SK-N-SH (cell line): ENCODE measurements around the gene THSD4. TPM values are rescaled to one million over a fixed set of nuclear protein-coding genes. Genes with fewer than 3 reads are reported as not detected.

Experiments used
- CTCF ChIA-PET: fragments of 300-600, 350-600 bp; formaldehyde crosslinking; extraction: SDS; loops from one replicate; lab custom pipeline; 2021; lab: Yijun Ruan, JAX
- POLR2A ChIA-PET: fragments of 350-600 bp; sonication (Branson Sonifier 250); formaldehyde crosslinking; extraction: SDS; loops from one replicate; lab custom pipeline; 2020; ENCODE audit warnings: antibody characterized with exemption, inconsistent platforms; lab: Yijun Ruan, JAX
- DNase-seq: peaks from one replicate; pipeline ENCODE4 v3.0.0; 2012
- H2AFZ ChIP-seq: fragments of 200-600 bp; sonication (generic); 2 replicates; pipeline ENCODE4 v1.8.1; 2016; ENCODE audit warnings: antibody characterized with exemption, mild to moderate bottlenecking, low read depth
- H3F3A ChIP-seq: fragments of 200-600 bp; sonication (generic); replicated peaks from 2 replicates; pipeline ENCODE3; 2016; ENCODE audit warnings: antibody characterized with exemption, mild to moderate bottlenecking; ENCODE audit not compliant: insufficient read depth
- H3K27ac ChIP-seq, 2 experiments: fragments of 200-500 bp in 1 of 2; fragments of 200-600 bp in 1 of 2; sonication (Bioruptor generic) in 1 of 2; sonication (generic), shearing (Covaris generic) in 1 of 2; 2 replicates each; pipeline versions ENCODE4 v1.5.1 to v1.6.1; 2014 to 2016; ENCODE audit warnings: low read depth in 2 of 2, inconsistent platforms in 1 of 2, low read length in 1 of 2, mild to moderate bottlenecking in 1 of 2, mixed read lengths in 1 of 2
- H3K27me3 ChIP-seq: fragments of 200-600 bp; sonication (generic), shearing (Covaris generic); 2 replicates; pipeline ENCODE4 v1.6.1; 2016; ENCODE audit warnings: mixed run types; ENCODE audit not compliant: insufficient read depth
- H3K36me3 ChIP-seq, 2 experiments: fragments of 200-500 bp in 1 of 2; fragments of 200-600 bp in 1 of 2; sonication (Bioruptor generic) in 1 of 2; sonication (generic) in 1 of 2; replicated peaks in 1 of 2; 2 replicates each; pipeline versions ENCODE3 to v1.5.1; 2014 to 2016; ENCODE audit warnings: low read length in 1 of 2, mild to moderate bottlenecking in 1 of 2; ENCODE audit not compliant: insufficient read depth in 2 of 2, control insufficient read depth in 1 of 2
- H3K4me1 ChIP-seq, 2 experiments: fragments of 200-500 bp in 1 of 2; fragments of 200-600 bp in 1 of 2; sonication (Bioruptor generic) in 1 of 2; sonication (generic), shearing (Covaris generic) in 1 of 2; 2 replicates each; pipeline versions ENCODE4 v1.5.1 to v1.6.1; 2014 to 2016; ENCODE audit warnings: low read depth in 1 of 2, low read length in 1 of 2, mixed run types in 1 of 2; ENCODE audit not compliant: insufficient read depth in 2 of 2, control insufficient read depth in 1 of 2
- H3K4me2 ChIP-seq: fragments of 200-600 bp; sonication (generic), shearing (Covaris generic); 2 replicates; pipeline ENCODE4 v1.6.1; 2017; ENCODE audit warnings: mixed run types
- H3K4me3 ChIP-seq, 2 experiments: fragments of 200-500 bp in 1 of 2; fragments of 200-600 bp in 1 of 2; sonication (Bioruptor generic) in 1 of 2; sonication (generic), shearing (Covaris generic) in 1 of 2; 2 replicates each; pipeline versions ENCODE4 v1.5.1 to v1.8.1; 2014 to 2016; ENCODE audit warnings: low read depth in 2 of 2, inconsistent platforms in 1 of 2, low read length in 1 of 2, mild to moderate bottlenecking in 1 of 2, mixed read lengths in 1 of 2, moderate library complexity in 1 of 2
- H3K79me2 ChIP-seq: fragments of 200-600 bp; sonication (generic); 2 replicates; pipeline ENCODE4 v1.8.1; 2017; ENCODE audit warnings: mild to moderate bottlenecking; ENCODE audit not compliant: insufficient read depth
- H3K9ac ChIP-seq: fragments of 200-600 bp; sonication (generic); 2 replicates; pipeline ENCODE4 v1.6.1; 2017; ENCODE audit warnings: mixed run types
- H3K9me2 ChIP-seq: fragments of 200-600 bp; sonication (generic); 2 replicates; pipeline ENCODE4 v1.6.1; 2017; ENCODE audit warnings: mixed run types
- H3K9me3 ChIP-seq: fragments of 200-600 bp; sonication (generic); 2 replicates; pipeline ENCODE4 v1.6.1; 2017; ENCODE audit warnings: mixed run types, mild to moderate bottlenecking, moderate library complexity
- H4K20me1 ChIP-seq: fragments of 200-600 bp; sonication (generic); 2 replicates; pipeline ENCODE4 v1.6.1; 2017; ENCODE audit warnings: mild to moderate bottlenecking, mixed run types; ENCODE audit not compliant: insufficient read depth
- CTCF ChIP-seq: fragments of 200-600 bp; sonication (generic); IDR thresholded peaks from 2 replicates; pipeline ENCODE4 v1.6.1; 2017; ENCODE audit warnings: antibody characterized with exemption, mild to moderate bottlenecking, moderate library complexity
- ELF1 ChIP-seq: IDR thresholded peaks from 2 replicates; pipeline ENCODE4 v1.4.0; 2012
- EP300 ChIP-seq, 2 experiments: IDR thresholded peaks; 2 replicates each; pipeline versions ENCODE4 v1.4.0 to v1.6.1; 2012; ENCODE audit warnings: borderline replicate concordance in 1 of 2, low read depth in 1 of 2, low read length in 1 of 2
- EZH2phosphoT487 ChIP-seq: fragments of 200-600 bp; sonication (generic); IDR thresholded peaks from 2 replicates; pipeline ENCODE4 v1.6.1; 2017; ENCODE audit warnings: low read depth, mixed run types, mild to moderate bottlenecking, antibody characterized with exemption, moderate library complexity, borderline replicate concordance
- FOXJ3 ChIP-seq: sonication (generic); formaldehyde crosslinking; IDR thresholded peaks from 2 replicates; pipeline ENCODE4 v1.5.1; 2020; ENCODE audit warnings: mild to moderate bottlenecking, missing genetic modification reagents
- FOXM1 ChIP-seq: IDR thresholded peaks from 2 replicates; pipeline ENCODE4 v1.4.0; 2012; ENCODE audit warnings: low read depth, mild to moderate bottlenecking
- GATA2 ChIP-seq: sonication (generic); formaldehyde crosslinking; IDR thresholded peaks from 2 replicates; pipeline ENCODE4 v1.5.0; 2020; ENCODE audit warnings: mild to moderate bottlenecking, missing genetic modification reagents
- MEF2A ChIP-seq: IDR thresholded peaks from 2 replicates; pipeline ENCODE4 v1.4.0; 2012; ENCODE audit warnings: low read depth, borderline replicate concordance
- NFIC ChIP-seq: IDR thresholded peaks from 2 replicates; pipeline ENCODE4 v1.4.0; 2012; ENCODE audit warnings: borderline replicate concordance
- POLR2AphosphoS5 ChIP-seq: IDR thresholded peaks from 2 replicates; pipeline ENCODE4 v1.6.1; 2012; ENCODE audit warnings: low read depth, low read length
- RAD21 ChIP-seq: IDR thresholded peaks from 2 replicates; pipeline ENCODE4 v1.6.1; 2012; ENCODE audit warnings: mild to moderate bottlenecking, low read length
- SMC3 ChIP-seq: IDR thresholded peaks from 2 replicates; pipeline ENCODE4 v1.6.1; 2012; ENCODE audit warnings: low read depth, low read length, improper control_type of control experiment
- TCF12 ChIP-seq: IDR thresholded peaks from 2 replicates; pipeline ENCODE4 v1.4.0; 2012
- TEAD4 ChIP-seq: IDR thresholded peaks from 2 replicates; pipeline ENCODE4 v1.4.0; 2012; ENCODE audit warnings: mild to moderate bottlenecking, borderline replicate concordance; ENCODE audit not compliant: insufficient read depth
- USF2 ChIP-seq: fragments of 150-350 bp; IDR thresholded peaks from 2 replicates; pipeline ENCODE4 v1.6.1; 2017; ENCODE audit warnings: antibody characterized with exemption, low read length, low read depth, borderline replicate concordance
- ZBTB33 ChIP-seq: IDR thresholded peaks from 2 replicates; pipeline ENCODE4 v1.4.0; 2012; ENCODE audit warnings: low read depth, borderline replicate concordance
- WGBS: methylation state at CpG from one replicate; pipeline ENCODE4 v1.1.6; 2017; ENCODE audit warnings: low lambda C conversion rate; 5-methylcytosine and 5-hydroxymethylcytosine counted together
- polyA plus RNA-seq, 3 experiments: library from polyadenylated mRNA; depleted of rRNA; stranded (reverse); fragments of >200 nt; gene quantifications; 2 replicates each; pipeline ENCODE4 v1.2.3, GENCODE V29; 2012
- TF ChIP-seq, protein P1 (sequence below): IDR thresholded peaks from 2 replicates; pipeline ENCODE4 v1.4.0; 2012; ENCODE audit warnings: low read depth
- TF ChIP-seq, protein P2 (sequence below): IDR thresholded peaks from 2 replicates; pipeline ENCODE4 v1.6.1; 2012; ENCODE audit warnings: mild to moderate bottlenecking, low read depth, low read length, moderate library complexity

THSD4 gene
- polyA plus RNA-seq, 1 of the 3 experiments (the other 2 are of a cell fraction): 79.1 TPM

- TF ChIP-seq EP300 (IDR thresholded peaks at IDR 0.05; ENCODE audit: borderline replicate concordance in 1 of 2, low read depth in 1 of 2, low read length in 1 of 2) (no peak), FOXJ3 (CRISPR knock-in tag) (no peak), ZBTB33 (no peak), NFIC (no peak), SMC3 (no peak), TEAD4 (no peak), RAD21 (no peak), MEF2A (no peak), EZH2phosphoT487 (no peak)
- TF ChIP-seq, protein P1, sequence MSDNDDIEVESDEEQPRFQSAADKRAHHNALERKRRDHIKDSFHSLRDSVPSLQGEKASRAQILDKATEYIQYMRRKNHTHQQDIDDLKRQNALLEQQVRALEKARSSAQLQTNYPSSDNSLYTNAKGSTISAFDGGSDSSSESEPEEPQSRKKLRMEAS: no peak
- TF ChIP-seq, protein P2, sequence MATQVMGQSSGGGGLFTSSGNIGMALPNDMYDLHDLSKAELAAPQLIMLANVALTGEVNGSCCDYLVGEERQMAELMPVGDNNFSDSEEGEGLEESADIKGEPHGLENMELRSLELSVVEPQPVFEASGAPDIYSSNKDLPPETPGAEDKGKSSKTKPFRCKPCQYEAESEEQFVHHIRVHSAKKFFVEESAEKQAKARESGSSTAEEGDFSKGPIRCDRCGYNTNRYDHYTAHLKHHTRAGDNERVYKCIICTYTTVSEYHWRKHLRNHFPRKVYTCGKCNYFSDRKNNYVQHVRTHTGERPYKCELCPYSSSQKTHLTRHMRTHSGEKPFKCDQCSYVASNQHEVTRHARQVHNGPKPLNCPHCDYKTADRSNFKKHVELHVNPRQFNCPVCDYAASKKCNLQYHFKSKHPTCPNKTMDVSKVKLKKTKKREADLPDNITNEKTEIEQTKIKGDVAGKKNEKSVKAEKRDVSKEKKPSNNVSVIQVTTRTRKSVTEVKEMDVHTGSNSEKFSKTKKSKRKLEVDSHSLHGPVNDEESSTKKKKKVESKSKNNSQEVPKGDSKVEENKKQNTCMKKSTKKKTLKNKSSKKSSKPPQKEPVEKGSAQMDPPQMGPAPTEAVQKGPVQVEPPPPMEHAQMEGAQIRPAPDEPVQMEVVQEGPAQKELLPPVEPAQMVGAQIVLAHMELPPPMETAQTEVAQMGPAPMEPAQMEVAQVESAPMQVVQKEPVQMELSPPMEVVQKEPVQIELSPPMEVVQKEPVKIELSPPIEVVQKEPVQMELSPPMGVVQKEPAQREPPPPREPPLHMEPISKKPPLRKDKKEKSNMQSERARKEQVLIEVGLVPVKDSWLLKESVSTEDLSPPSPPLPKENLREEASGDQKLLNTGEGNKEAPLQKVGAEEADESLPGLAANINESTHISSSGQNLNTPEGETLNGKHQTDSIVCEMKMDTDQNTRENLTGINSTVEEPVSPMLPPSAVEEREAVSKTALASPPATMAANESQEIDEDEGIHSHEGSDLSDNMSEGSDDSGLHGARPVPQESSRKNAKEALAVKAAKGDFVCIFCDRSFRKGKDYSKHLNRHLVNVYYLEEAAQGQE: no peak
- H3K79me2 ChIP-seq: no peaks in the 10 kb centered on the region
- no peaks in the 10 kb centered on the region for H3K9me2 ChIP-seq
- H3K9ac ChIP-seq: no peak overlapping the region
- POLR2A ChIA-PET: no interaction called here
- no peak overlapping the region for H2AFZ ChIP-seq
- no peak for DNase-seq
- H3K4me3 ChIP-seq: no peak overlapping the region
- no peaks in the 10 kb centered on the region for H3K9me3 ChIP-seq
- no peak overlapping the region for H3K27ac ChIP-seq
- no peaks in the 10 kb centered on the region for H3K27me3 ChIP-seq
- no peak overlapping the region for H3K4me2 ChIP-seq
- CTCF ChIA-PET: no interaction called here
- no peaks in the 10 kb centered on the region for H4K20me1 ChIP-seq
- peaks cover 14 to 16% of the 10 kb centered on the region in 2 experiments for H3K4me1 ChIP-seq
- H3K36me3 ChIP-seq: no peaks in the 10 kb centered on the region
- peaks cover 5% of the 10 kb centered on the region for H3F3A ChIP-seq
Measured at GRCh38 chr15:71306538-71306937, 191.3 kb downstream of the THSD4 start.

DNA sequence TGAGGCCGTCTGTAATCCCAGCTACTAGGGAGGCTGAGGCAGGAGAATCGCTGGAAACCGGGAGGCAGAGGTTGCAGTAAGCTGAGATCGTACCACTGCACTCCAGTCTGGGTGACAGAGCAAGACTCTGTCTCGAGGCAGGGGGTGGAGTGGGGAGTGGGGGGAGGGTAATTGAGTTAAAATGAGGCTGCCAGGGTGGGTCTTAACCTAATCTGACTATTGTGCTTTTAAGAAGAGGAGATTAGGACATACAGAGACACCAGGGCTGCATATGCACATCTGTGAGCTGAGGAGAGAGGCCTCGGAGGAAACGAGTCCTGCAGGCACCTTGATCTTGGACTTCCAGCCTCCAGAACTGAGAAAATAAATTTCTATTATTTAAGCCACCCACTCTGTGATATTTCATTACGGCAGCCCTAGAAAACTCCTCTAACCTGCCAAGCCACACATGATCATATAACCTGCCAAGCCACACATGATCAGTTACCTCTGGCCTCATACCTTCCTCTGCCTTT, 197.0 kb downstream of the THSD4 start:
- no peaks in the 10 kb centered on the region; the same call in 1 of the 2 replicates for H3K79me2 ChIP-seq
- H3K27ac ChIP-seq: no peak overlapping the region
- H3K9me3 ChIP-seq: no peaks in the 10 kb centered on the region
- peaks cover 3% of the 10 kb centered on the region for H3F3A ChIP-seq
- H4K20me1 ChIP-seq: no peaks in the 10 kb centered on the region
- CTCF ChIA-PET: no interaction called here
- H3K9ac ChIP-seq: no peak overlapping the region
- no peaks in the 10 kb centered on the region for H3K36me3 ChIP-seq
- no peak for DNase-seq
- H3K4me1 ChIP-seq: no peaks in the 10 kb centered on the region
- no peaks in the 10 kb centered on the region for H3K9me2 ChIP-seq
- no peak overlapping the region for H3K4me3 ChIP-seq
- WGBS: 78% methylated on average over 8 of the region's 8 CpGs
- POLR2A ChIA-PET: no interaction called here
- no peak overlapping the region for H3K4me2 ChIP-seq
- no peak overlapping the region for H2AFZ ChIP-seq
- no peaks in the 10 kb centered on the region for H3K27me3 ChIP-seq
- TF ChIP-seq NFIC: no peak
- no peak for TF ChIP-seq EP300 (IDR thresholded peaks at IDR 0.05; ENCODE audit: borderline replicate concordance in 1 of 2, low read depth in 1 of 2, low read length in 1 of 2)
- no peak for TF ChIP-seq FOXM1
- TF ChIP-seq USF2: no peak
- no peak for TF ChIP-seq GATA2 (CRISPR knock-in tag)
- TF ChIP-seq ELF1: no peak
- no peak for TF ChIP-seq POLR2AphosphoS5
- no peak for TF ChIP-seq MEF2A
- TF ChIP-seq CTCF: no peak
- TF ChIP-seq TCF12: no peak
